ENCODE measurements around the gene VAMP1. TPM values are rescaled to one million over a fixed set of nuclear protein-coding genes. Genes with fewer than 3 reads are reported as not detected.

The VAMP1 gene
- total RNA-seq, 2 donors from 2014 or later, result 2.9 to 5.9 TPM

DNA sequence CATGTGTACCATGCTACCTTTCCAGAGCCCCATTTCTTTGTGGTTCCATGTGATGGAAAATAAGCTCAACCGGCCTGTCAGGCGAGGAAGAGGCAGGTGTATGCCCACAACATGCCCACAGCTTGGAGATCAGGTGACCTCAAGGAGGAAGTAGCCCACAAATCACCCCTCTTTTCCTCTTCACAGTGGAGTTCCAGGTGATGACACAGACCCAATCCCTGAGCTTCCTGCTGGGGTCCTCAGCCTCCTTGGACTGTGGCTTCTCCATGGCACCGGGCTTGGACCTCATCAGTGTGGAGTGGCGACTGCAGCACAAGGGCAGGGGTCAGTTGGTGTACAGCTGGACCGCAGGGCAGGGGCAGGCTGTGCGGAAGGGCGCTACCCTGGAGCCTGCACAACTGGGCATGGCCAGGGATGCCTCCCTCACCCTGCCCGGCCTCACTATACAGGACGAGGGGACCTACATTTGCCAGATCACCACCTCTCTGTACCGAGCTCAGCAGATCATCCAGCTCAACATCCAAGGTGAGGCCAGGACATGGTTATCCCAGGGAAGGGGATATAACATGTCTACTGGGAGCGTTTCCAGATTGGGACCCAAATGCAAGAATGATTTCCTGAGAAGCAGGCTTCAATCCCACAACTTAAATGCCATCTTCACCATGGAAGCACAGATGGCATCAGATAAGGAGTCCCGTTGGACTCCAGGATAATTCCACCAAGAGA, 13.1 kb downstream of the VAMP1 start:
- TF ChIP-seq, protein P1, sequence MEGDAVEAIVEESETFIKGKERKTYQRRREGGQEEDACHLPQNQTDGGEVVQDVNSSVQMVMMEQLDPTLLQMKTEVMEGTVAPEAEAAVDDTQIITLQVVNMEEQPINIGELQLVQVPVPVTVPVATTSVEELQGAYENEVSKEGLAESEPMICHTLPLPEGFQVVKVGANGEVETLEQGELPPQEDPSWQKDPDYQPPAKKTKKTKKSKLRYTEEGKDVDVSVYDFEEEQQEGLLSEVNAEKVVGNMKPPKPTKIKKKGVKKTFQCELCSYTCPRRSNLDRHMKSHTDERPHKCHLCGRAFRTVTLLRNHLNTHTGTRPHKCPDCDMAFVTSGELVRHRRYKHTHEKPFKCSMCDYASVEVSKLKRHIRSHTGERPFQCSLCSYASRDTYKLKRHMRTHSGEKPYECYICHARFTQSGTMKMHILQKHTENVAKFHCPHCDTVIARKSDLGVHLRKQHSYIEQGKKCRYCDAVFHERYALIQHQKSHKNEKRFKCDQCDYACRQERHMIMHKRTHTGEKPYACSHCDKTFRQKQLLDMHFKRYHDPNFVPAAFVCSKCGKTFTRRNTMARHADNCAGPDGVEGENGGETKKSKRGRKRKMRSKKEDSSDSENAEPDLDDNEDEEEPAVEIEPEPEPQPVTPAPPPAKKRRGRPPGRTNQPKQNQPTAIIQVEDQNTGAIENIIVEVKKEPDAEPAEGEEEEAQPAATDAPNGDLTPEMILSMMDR (IDR thresholded peaks at IDR 0.05), result no peak
- TF ChIP-seq POLR2A (IDR thresholded peaks at IDR 0.05), result no peak
- Histone ChIP-seq H3K4me3 (no peak overlapping the region), H3K27ac (no peak overlapping the region), H3K4me1 (peaks cover 11% of the 10 kb centered on the region), H3K9me3 (no peaks in the 10 kb centered on the region), H3K27me3 (no peaks in the 10 kb centered on the region), H3K36me3 (replicated peaks in 1 of 2; ENCODE audit: insufficient read depth in 1 of 2, low read depth in 2 of 2) (peaks cover 4 to 23% of the 10 kb centered on the region in 2 donors)
- DNase-seq (no peak), ATAC-seq (no peak)
- WGBS, 2 donors, result 78 to 81% methylated on average over 6 to 9 of the region's 12 CpGs
- intact Hi-C loops (cut with DNase I), result no loop called here

DNA sequence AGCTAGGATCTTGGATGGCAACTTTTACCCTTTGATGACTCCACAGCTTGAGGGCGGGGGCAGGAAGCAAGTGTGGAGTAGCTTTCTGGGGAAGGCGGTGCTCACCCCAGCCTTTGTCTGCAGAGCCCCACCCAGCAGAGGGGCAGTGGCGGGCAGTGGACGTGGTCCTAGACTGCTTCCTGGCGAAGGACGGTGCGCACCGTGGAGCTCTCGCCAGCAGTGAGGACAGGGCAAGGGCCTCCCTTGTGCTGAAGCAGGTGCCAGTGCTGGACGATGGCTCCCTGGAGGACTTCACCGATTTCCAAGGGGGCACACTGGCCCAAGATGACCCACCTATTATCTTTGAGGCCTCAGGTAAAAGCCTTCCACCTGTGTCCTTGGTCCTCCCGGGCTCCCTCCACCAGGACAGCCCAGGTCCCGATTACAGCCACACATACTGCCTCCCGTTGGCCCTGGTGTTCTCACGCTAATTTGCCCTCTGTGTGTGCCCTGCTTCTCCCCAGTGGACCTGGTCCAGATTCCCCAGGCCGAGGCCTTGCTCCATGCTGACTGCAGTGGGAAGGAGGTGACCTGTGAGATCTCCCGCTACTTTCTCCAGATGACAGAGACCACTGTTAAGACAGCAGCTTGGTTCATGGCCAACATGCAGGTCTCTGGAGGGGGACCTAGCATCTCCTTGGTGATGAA, 17.4 kb downstream of the VAMP1 start:
- ATAC-seq, result no peak
- intact Hi-C loops (cut with DNase I), result no loop called here
- H3K27me3 ChIP-seq, result no peaks in the 10 kb centered on the region
- peak overlapping the region; percentile 92 to 96 (median 94) for H3K27ac ChIP-seq
- H3K9me3 ChIP-seq, result no peaks in the 10 kb centered on the region
- H3K4me1 ChIP-seq, result peaks cover 28% of the 10 kb centered on the region
- DNase-seq, result no peak
- TF ChIP-seq POLR2A (IDR thresholded peaks at IDR 0.05), result no peak
- TF ChIP-seq, protein P1 (IDR thresholded peaks at IDR 0.05), result no peak
- whole genome bisulfite sequencing, 2 donors, result 62% methylated on average over 9 to 17 of the region's 17 CpGs
- H3K36me3 ChIP-seq (replicated peaks in 1 of 2; ENCODE audit: insufficient read depth in 1 of 2, low read depth in 2 of 2), result peaks cover 0 to 11% of the 10 kb centered on the region in 2 donors
- H3K4me3 ChIP-seq, result no peak overlapping the region

DNA sequence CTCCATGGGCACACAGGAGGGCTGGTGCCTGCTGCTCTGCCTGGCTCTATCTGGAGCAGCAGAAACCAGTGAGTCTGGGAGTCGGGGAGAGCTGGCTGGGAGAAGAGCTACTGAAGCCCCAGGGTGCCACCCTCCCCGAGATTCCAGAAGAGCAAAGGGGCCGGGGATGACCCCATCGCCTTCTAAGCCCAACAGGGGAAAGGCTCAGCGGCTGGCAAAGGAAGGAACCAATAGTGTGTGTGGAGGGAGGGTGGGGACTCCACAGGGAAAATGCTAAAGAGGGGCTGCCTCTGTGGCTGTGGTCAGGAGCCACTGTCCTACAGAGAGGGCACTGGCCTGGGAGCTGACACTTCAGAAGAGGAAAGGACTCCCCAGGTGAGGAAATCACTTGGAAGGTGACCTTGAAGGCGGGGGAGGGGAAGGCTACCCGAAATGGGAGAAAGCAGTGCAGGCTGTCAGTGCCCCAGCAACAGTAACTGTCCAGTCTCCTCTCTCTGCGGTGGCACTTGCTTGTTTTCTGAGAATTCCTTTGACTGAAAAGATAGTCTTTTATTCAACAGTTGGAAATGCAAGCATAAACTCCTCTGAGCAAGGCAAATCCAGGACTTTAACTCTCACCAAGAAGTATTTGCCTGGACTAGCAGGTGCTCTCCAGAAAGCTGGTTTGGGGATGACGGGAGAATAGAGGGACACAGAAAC, 18.1 kb downstream of the VAMP1 start:
- peaks cover 28% of the 10 kb centered on the region for H3K4me1 ChIP-seq
- peak overlapping the region; percentile 92 to 96 (median 94) for H3K27ac ChIP-seq
- no peak for TF ChIP-seq POLR2A (IDR thresholded peaks at IDR 0.05)
- TF ChIP-seq, protein P1 (IDR thresholded peaks at IDR 0.05), result no peak
- ATAC-seq (peak; percentile 21), DNase-seq (peak; percentile 54 to 78 (median 68))
- intact Hi-C loops (cut with DNase I), result no loop called here
- peaks cover 0 to 5% of the 10 kb centered on the region in 2 donors for H3K36me3 ChIP-seq (replicated peaks in 1 of 2; ENCODE audit: insufficient read depth in 1 of 2, low read depth in 2 of 2)
- H3K9me3 ChIP-seq, result no peaks in the 10 kb centered on the region
- 1% methylated on average over 9 of the region's 9 CpGs for WGBS, 2 donors
- H3K27me3 ChIP-seq, result no peaks in the 10 kb centered on the region
- H3K4me3 ChIP-seq, result peak overlapping the region; percentile 48 to 49

DNA sequence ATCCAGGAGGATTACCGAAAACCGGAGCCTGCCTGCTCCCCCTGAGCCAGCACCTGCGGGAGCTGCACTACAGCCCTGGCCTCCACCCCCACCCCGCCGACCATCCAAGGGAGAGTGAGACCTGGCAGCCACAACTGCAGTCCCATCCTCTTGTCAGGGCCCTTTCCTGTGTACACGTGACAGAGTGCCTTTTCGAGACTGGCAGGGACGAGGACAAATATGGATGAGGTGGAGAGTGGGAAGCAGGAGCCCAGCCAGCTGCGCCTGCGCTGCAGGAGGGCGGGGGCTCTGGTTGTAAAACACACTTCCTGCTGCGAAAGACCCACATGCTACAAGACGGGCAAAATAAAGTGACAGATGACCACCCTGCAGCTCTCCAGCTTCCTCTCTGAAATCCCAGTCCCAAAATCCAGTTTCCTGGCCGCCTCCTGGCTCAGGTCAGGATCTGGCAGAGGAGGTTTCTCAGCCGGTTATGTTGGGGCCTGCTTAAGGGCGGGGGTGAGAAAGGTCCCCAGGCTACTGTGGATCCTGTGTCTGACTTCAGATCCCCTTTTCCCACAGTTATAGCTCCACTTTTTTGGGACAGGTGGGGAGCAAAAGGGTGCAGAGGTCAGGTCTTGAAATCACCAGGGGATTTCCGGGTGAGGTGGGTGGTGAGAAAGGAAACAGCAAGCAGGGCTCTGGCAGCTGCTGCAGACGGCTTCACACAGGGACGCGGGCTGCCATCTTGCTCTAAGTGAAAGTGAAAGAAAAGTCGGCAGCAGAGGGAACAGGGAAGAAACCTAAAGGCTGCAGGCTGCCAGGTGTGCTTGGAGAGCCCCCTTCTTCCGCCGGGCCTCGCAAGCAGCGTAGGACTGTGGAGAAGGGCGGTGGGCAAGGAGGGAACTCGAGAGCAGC, 18.9 kb downstream of the VAMP1 start, which contains the start of gene TAPBPL:
TSS of gene TAPBPL (plus strand) at position 695 of the 897 bp plus-strand sequence. CDS start 207 bp downstream, outside the sequence.
- ATAC-seq, result peak; percentile 88
- Histone ChIP-seq H3K4me1 (peaks cover 28% of the 10 kb centered on the region), H3K4me3 (peak within 1 kb of the TSS; percentile 48 to 49), H3K27ac (peak within 1 kb of the TSS; percentile 92 to 96 (median 94)), H3K9me3 (no peaks in the 10 kb centered on the region), H3K27me3 (no peaks in the 10 kb centered on the region), H3K36me3 (replicated peaks in 1 of 2; ENCODE audit: insufficient read depth in 1 of 2, low read depth in 2 of 2) (peaks cover 0 to 3% of the 10 kb centered on the region in 2 donors)
- peak; percentile 81 to 90 (median 86) for DNase-seq
- WGBS, 2 donors, result 0 to 1% methylated on average over 26 to 27 of the region's 27 CpGs
- intact Hi-C loops (cut with DNase I), result no loop called here
- TF ChIP-seq, protein P1 (IDR thresholded peaks at IDR 0.05), result peak in 1 of 7 experiments; percentile 18
- TF ChIP-seq POLR2A (IDR thresholded peaks at IDR 0.05), result peak; percentile 58 to 87 (median 85)

Measured in body of pancreas (tissue), 4 donors.